GM10266 (cell line): ENCODE results near the gene ABTB1.

Source experiments
- DNase-seq: peaks from one replicate; pipeline ENCODE4 v3.0.0; 2012; ENCODE audit errors: extremely low spot score
- CTCF ChIP-seq: IDR thresholded peaks from 2 replicates; pipeline ENCODE4 v1.5.1; 2012; ENCODE audit warnings: mild to moderate bottlenecking, low read depth; ENCODE audit not compliant: control insufficient read depth, insufficient read depth; ENCODE audit errors: missing control alignments

Gene ABTB1

GRCh38 chr3:127630811-127631714 lies 41.7 kb upstream of the ABTB1 start:
- DNase-seq, result no peak
- TF ChIP-seq CTCF, result no peak

GRCh38 chr3:127632035-127632820 lies 40.5 kb upstream of the ABTB1 start:
- no peak for TF ChIP-seq CTCF
- DNase-seq, result no peak

- TF ChIP-seq CTCF, result no peak
- DNase-seq, result no peak
These were observed 38.1 kb upstream of the ABTB1 start for GRCh38 chr3:127634653-127635052.

GRCh38 chr3:127637546-127637945 lies 35.2 kb upstream of the ABTB1 start:
- TF ChIP-seq CTCF, result no peak
- no peak for DNase-seq

GRCh38 chr3:127637971-127638370 lies 34.8 kb upstream of the ABTB1 start:
- no peak for TF ChIP-seq CTCF
- DNase-seq, result no peak

GRCh38 chr3:127639173-127640041 lies 33.3 kb upstream of the ABTB1 start:
- no peak for DNase-seq
- TF ChIP-seq CTCF, result no peak

GRCh38 chr3:127640042-127640355 lies 32.8 kb upstream of the ABTB1 start:
- no peak for DNase-seq

More at GRCh38 chr3:127640042-127640355, 32.8 kb upstream of the ABTB1 start:
- TF ChIP-seq CTCF, result no peak
